GM21360 (cell line): ENCODE measurements around the gene YIPF4.
"Not testable (repeated sequence)": the region's sequence is repeated elsewhere in the genome, so short reads cannot be mapped to it uniquely, and the experiment has no call there.

Source experiments
- ATAC-seq: cut with Tn5 transposase; IDR thresholded peaks from one replicate; pipeline ENCODE4 v1.9.1; 2021; ENCODE audit warnings: mild to moderate bottlenecking, moderate library complexity; ENCODE audit not compliant: unreplicated experiment

The YIPF4 gene

GRCh38 chr2:32284321-32284720 is 6.6 kb downstream of the YIPF4 start:
- no peak for ATAC-seq

DNA sequence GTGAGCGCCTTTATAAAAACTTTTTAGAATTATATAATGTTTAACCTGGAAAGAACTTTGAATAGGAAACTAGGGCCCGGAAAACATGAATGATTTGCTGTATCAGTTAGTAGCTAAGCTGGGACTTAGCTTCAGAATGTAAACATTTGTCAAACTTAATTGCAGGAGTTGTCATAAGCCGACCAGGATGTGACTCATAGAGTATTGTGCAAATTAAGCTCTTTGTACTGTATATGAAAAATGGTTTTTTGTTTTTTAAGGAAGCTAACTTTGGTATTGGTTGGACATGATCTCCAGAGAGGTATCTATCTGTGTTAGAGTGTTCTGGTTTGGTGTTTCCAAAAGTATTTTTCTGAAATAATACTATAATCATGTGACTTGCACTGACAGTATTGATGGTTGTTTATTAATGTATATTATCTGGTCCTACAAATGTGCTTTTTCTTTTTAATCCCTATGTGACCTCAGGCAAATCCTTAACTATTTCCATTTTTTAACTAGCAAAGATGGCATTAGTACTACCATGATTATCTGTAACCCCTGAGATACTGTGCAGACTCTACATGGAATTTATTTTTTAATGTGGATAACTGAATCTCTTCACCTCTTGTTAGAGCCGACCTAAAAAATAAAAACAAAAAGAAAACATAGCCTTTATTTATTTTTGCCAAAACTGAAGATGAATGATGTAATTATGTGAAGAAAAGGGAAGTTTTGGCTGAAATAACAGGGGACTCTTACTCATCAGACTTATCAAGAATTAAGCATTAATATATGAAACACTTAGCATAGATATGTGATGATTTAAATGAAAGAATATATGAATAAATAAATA is 11.7 kb downstream of the YIPF4 start:
- ATAC-seq, result no peak

DNA sequence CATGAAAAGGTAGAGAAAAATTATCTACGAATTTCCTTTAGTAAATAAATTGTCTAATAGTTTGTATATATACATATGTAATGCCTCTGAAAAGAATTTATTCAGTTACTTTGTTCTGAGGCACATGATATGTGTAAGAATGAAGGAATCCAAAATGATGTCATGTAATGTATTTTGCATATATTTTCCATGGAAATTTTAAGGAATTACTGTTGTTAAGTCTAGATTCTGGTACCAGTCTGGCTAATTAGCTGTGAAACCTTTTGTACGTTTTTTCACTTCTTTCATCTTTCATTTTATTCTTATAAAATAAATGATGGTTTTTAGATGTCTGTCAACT is 12.3 kb downstream of the YIPF4 start:
- no peak for ATAC-seq

- no peak for ATAC-seq
Measured at GRCh38 chr2:32291746-32292145, 14.0 kb downstream of the YIPF4 start.

DNA sequence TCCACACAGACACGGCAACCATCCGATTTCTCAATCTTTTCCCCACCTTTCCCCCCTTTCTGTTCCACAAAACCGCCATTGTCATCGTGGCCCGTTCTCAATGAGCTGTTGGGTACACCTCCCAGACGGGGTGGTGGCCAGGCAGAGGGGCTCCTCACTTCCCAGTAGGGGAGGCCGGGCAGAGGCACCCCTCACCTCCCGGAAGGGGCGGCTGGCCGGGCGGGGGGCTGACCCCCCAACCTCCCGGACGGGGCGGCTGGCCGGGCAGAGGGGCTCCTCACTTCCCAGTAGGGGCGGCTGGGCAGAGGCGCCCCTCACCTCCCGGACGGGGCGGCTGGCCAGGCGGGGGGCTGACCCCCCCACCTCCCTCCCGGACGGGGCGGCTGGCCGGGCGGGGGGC is 15.8 kb downstream of the YIPF4 start:
- not testable (repeated sequence) for ATAC-seq

DNA sequence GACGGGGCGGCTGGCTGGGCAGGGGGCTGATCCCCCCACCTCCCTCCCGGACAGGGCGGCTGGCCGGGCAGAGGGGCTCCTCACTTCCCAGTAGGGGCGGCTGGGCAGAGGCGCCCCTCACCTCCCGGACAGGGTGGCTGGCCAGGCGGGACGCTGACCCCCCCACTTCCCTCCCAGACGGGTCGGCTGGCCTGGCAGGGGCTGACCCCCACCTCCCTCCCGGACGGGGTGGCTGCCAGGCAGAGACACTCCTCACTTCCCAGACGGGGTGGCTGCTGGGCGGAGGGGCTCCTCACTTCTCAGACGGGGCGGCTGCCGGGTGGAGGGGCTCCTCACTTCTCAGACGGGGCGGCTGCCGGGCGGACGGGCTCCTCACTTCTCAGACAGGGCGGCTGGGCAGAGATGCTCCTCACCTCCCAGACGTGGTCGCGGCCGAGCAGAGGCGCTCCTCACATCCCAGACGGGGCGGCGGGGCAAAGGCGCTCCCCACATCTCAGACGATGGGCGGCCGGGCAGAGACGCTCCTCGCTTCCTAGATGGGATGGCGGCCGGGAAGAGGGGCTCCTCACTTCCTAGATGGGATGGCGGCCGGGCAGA is 16.4 kb downstream of the YIPF4 start:
- not testable (repeated sequence) for ATAC-seq

GRCh38 chr2:32310577-32310976 is 32.9 kb downstream of the YIPF4 start:
- ATAC-seq, result no peak

DNA sequence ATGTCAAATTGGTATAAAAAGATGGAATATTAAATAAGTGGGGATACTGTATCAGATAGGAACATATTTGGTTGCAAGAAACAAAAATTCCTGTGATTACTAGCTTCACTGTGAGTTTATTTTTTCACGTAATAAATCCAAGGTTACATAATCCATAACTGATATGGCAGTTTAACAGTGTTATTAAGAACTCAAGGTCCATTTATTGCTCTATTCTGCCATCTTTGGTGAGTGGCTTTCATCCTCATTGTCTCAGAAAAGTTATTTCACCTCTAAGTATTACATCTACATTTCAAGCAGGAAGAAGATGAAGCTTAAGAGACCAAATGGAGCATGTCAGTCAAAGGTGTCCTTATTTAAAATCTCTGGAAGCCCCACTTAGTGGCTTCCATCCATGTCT is 37.2 kb downstream of the YIPF4 start:
- no peak for ATAC-seq

- ATAC-seq, result not testable (repeated sequence)
Measured at GRCh38 chr2:32328679-32329078, 51.0 kb downstream of the YIPF4 start.

DNA sequence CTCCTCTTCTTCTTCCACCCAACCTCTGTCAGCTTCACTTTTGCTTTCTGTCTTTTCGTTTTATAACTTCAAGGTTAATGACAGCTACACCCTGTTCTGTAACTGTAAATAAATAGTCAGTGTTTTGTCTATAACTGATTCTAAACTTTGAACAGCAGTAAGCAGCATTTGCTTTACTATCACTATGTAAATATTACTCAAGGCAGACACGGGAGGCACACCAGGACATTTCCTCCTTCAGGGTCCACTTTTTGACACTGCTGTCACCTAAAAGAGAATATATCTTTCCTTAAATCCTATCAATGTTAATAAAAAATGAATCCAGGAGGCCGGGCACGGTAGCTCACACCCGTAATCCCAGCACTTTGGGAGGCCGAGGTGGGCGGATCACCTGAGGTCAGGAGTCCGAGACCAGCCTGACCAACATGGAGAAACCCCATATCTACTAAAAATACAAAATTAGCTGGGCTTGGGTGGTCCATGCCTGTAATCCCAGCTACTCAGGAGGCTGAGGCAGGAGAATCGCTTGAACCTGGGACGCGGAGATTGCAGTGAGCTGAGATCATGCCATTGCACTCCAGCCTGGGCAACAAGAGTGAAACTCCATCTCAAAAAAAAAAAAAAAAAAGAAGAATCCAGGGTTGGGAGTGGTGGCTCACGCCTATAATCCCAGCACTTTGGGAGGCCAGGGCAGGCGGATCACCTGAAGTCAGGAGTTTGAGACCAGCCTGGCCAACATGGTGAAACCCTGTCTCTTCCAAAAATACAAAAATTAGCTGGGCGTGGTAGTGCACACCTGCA is 51.7 kb downstream of the YIPF4 start:
- not testable (repeated sequence) for ATAC-seq

DNA sequence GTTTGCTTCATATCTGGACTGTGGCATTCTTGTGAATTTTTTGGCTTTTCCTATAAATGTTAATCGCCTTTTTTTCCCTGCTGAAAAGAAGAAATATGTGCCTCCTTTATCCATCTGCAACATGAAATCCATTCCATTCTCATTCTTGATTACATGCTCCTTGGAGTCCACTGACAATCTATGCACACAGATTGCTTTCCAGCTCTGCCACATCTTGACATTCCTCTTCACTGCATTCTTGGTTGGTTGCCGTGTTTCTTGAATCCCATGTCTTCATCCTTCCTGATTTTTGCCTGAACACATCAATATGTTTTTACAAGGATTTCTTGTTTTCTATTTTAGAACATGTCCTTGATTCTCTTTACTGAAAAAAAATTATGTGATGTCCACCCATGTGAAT is 52.4 kb downstream of the YIPF4 start:
- no peak for ATAC-seq

- no peak for ATAC-seq
Measured at GRCh38 chr2:32342801-32343200, 65.1 kb downstream of the YIPF4 start.

DNA sequence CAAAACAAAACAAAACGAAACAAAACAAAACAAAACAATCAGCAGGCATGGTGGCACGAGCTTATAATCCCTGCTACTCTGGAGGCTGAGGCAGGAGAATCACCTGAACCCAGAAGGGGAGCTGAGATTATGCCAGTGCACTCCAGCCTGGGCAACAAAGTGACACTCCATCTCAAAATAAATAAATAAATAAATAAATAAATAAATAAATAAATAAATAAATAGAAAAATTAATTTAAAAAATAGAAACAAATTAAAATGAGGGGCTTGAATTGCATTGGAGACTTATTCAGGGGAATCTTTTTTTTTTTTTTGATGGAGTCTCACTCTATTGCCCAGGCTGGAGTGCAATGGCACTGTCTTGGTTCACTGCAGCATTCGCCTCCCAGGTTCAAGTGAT is 73.1 kb downstream of the YIPF4 start:
- not testable (repeated sequence) for ATAC-seq

GRCh38 chr2:32355976-32356680 is 78.4 kb downstream of the YIPF4 start:
- no peak for ATAC-seq

DNA sequence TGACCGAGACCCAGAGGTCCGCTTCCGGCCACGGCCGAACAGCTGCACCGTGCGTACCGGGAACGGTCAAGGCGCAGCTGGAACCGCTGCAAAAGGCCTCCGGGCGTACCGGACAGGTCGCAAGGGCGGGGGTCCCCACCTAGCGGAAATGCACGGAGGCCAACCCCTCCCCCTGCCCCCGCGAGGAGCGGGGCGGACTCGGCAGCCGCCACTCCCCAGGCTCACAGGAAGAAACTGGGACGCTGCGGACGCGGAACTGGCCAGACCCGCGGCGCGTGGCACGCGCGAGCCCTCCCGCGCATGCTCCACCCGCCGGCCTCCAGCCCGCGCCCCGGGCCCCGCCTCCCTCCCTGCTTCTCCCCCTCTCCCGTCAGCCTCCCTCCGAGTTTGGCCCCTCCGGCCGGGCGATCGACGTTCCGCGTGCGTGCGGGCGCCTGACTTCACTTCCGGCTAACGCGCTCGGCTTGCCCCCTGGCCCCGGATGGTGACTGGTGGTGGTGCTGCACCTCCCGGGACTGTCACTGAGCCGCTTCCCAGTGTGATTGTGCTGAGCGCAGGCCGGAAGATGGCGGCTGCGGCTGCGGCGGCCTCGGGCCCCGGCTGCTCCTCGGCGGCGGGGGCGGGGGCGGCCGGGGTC is 79.1 kb downstream of the YIPF4 start, which contains the start of gene BIRC6:
Gene BIRC6, plus strand, starts transcription at position 343 of the 637 bp plus-strand sequence. Its CDS starts 139 bp downstream, at position 482.
- peak; percentile 81 for ATAC-seq

DNA sequence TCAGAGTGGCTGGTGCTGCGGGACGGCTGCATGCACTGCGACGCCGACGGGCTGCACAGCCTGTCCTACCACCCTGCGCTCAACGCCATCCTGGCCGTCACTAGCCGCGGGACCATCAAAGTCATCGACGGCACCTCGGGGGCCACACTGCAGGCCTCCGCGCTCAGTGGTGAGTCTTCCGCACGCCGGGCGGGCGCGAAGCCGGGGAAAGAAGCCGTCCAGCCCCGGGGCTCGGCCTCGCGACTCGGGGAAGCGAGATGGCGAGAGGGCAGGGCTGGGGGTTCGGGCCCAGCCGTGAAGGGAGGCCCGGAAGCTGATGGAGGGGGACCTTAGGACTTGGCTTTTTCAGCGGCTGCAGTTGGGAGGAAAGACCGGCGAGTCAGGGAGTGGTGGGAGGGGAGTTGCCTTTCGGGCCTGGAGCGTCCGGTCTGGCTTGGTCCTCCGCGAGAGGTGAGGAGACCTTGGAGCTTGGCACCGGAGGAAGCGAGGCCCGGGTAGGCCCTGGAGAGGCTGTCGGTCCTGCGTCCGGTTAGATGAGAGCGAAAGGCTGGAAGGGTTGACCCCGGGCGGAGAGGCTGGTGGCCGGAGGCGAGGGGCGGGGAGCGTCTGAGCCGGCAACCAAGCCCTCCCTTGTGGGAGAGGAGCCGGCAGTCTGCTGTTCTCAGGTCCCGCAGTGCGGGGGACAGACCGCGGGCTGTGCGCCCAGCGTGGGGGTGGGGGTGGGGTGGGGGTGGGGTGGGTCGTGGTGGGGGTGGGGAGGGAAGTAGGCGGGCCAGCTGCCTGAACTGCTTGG is 79.8 kb downstream of the YIPF4 start:
- peak; percentile 10 for ATAC-seq

DNA sequence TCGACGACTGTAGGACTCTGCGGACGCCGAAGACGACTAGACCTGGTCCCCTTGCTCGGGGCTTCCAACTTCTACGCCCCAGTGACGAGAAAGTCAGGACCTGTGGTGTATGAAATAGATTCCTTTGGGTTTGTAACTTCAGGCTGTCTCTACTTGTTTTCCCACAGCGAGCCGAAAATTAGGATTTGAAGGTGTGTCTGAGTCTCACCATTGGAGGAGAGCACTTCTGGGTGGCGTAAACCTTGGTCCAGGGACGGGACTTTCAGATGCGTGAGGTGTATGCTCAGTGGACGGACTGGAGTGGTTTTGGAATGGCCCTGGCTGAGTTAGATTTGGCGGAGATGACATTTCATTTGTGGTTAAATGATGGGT is 80.4 kb downstream of the YIPF4 start:
- ATAC-seq, result no peak

GRCh38 chr2:32360416-32360815 is 82.7 kb downstream of the YIPF4 start:
- no peak for ATAC-seq

- not testable (repeated sequence) for ATAC-seq
Measured at GRCh38 chr2:32362997-32363396, 85.3 kb downstream of the YIPF4 start.

DNA sequence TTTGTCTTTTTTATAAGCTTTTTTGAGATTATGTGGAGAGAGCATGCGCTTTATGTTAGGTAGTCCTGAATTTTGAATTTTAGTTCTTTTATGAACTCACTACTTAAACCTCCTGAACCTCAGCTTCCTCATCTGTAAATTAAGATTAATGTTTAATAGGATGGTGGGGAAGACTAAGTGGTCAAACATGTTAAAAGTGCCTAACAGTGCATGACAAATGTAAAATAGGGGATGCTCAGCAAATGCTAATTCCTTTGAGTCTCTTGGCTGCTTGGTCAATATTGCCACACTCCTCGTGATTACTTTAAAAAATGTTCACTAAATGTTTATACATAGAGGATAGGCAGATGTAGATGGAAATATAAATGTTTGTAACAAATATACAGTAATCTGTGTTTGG is 85.9 kb downstream of the YIPF4 start:
- no peak for ATAC-seq
